SU-DHL-6 (cell line): ENCODE data around the gene NRXN2.

Experiments used
- H2AFZ ChIP-seq: fragments of 200-600 bp; sonication (generic); 2 replicates; pipeline ENCODE4 v1.6.1; 2014; ENCODE audit warnings: low read depth, mild to moderate bottlenecking, moderate library complexity, mixed read lengths, antibody characterized with exemption, low read length; ENCODE audit not compliant: severe bottlenecking
- H3F3A ChIP-seq: fragments of 200-600 bp; shearing (Covaris generic); 2 replicates; pipeline ENCODE4 v1.6.0; 2016; ENCODE audit warnings: antibody characterized with exemption, mild to moderate bottlenecking; ENCODE audit not compliant: insufficient read depth
- H3K27ac ChIP-seq: fragments of 200-600 bp; sonication (generic); 2 replicates; pipeline ENCODE4 v1.5.1; 2016; ENCODE audit warnings: low read depth, mild to moderate bottlenecking, low read length, moderate library complexity, mixed read lengths
- H3K27me3 ChIP-seq: fragments of 200-600 bp; sonication (generic), shearing (Covaris generic); 2 replicates; pipeline ENCODE4 v1.6.0; 2014; ENCODE audit warnings: mild to moderate bottlenecking, low read length
- H3K36me3 ChIP-seq: fragments of 200-600 bp; sonication (generic); 2 replicates; pipeline ENCODE4 v1.6.1; 2014; ENCODE audit warnings: mild to moderate bottlenecking, low read length, mixed read lengths
- H3K4me2 ChIP-seq: fragments of 300-600, 200-600 bp; shearing (Covaris generic), sonication (generic); 2 replicates; pipeline ENCODE4 v1.6.0; 2014; ENCODE audit warnings: low read length, low read depth, mild to moderate bottlenecking; ENCODE audit not compliant: poor library complexity, severe bottlenecking
- H3K4me3 ChIP-seq: fragments of 200-600 bp; sonication (generic); 2 replicates; pipeline ENCODE4 v1.5.1; 2014; ENCODE audit warnings: antibody characterized with exemption, low read length, mild to moderate bottlenecking, mixed read lengths; ENCODE audit not compliant: insufficient read depth, poor library complexity, severe bottlenecking
- H3K79me2 ChIP-seq: fragments of 200-600 bp; sonication (generic); 2 replicates; pipeline ENCODE4 v1.6.1; 2014; ENCODE audit warnings: mild to moderate bottlenecking, low read length, moderate library complexity; ENCODE audit not compliant: insufficient read depth
- H3K9ac ChIP-seq: fragments of 200-600 bp; sonication (generic); 2 replicates; pipeline ENCODE4 v1.7.0; 2014; ENCODE audit warnings: mild to moderate bottlenecking, low read length
- H3K9me2 ChIP-seq: fragments of 200-600 bp; sonication (generic); replicated peaks from 2 replicates; pipeline ENCODE4 v1.6.1; 2014; ENCODE audit warnings: low read length; ENCODE audit not compliant: insufficient read depth
- H3K9me3 ChIP-seq: fragments of 200-600 bp; sonication (generic); 2 replicates; pipeline ENCODE4 v1.6.1; 2014; ENCODE audit warnings: low read length, mixed read lengths; ENCODE audit not compliant: insufficient read depth
- H4K20me1 ChIP-seq: fragments of 200-600 bp; sonication (generic); 2 replicates; pipeline ENCODE4 v1.6.1; 2014; ENCODE audit warnings: low read depth, mild to moderate bottlenecking, antibody characterized with exemption, low read length, moderate library complexity, mixed read lengths
- EZH2phosphoT487 ChIP-seq: fragments of 200-600 bp; sonication (generic), shearing (Covaris generic); conservative IDR thresholded peaks from 2 replicates; pipeline ENCODE4 v1.6.1; 2018; ENCODE audit warnings: mild to moderate bottlenecking, antibody characterized with exemption, low read length, moderate library complexity, mixed read lengths
- TF ChIP-seq, protein P1 (sequence below): fragments of 200-600 bp; sonication (generic); IDR thresholded peaks from one replicate; pipeline ENCODE4 v1.5.1; 2017; ENCODE audit warnings: antibody characterized with exemption, mild to moderate bottlenecking, low read length, moderate library complexity; ENCODE audit not compliant: insufficient read depth, poor library complexity, severe bottlenecking

The NRXN2 gene

DNA sequence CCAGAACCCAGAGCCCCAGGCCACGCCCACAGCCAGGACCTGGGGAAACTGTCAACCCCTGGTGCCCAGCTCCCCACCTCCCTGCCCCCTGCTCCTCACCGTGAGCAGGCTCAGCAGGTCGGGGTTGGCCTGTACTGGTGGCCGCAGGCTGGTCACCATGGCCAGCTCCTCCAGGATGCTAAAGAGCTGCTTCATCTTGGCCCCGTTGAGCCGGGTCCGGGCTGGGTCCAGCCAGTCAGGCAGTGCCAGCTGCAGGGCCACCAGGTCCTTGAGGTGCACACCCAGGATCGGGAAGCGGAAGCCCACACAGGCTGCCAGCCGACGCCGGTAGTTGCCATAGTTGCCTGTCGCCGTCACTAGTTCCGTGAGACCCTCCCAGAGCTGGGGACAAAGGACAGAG lies 13.7 kb upstream of the NRXN2 start:
- H3K27ac ChIP-seq = no peak overlapping the region
- H3K9me2 ChIP-seq = no peaks in the 10 kb centered on the region
- H3K79me2 ChIP-seq = no peaks in the 10 kb centered on the region
- no peaks in the 10 kb centered on the region for H3K36me3 ChIP-seq
- no peak overlapping the region for H3K4me2 ChIP-seq
- H3K9ac ChIP-seq = no peak overlapping the region
- H3F3A ChIP-seq = no peaks in the 10 kb centered on the region
- no peak overlapping the region for H2AFZ ChIP-seq
- H3K4me3 ChIP-seq = no peak overlapping the region
- no peaks in the 10 kb centered on the region for H4K20me1 ChIP-seq
- TF ChIP-seq, protein P1, sequence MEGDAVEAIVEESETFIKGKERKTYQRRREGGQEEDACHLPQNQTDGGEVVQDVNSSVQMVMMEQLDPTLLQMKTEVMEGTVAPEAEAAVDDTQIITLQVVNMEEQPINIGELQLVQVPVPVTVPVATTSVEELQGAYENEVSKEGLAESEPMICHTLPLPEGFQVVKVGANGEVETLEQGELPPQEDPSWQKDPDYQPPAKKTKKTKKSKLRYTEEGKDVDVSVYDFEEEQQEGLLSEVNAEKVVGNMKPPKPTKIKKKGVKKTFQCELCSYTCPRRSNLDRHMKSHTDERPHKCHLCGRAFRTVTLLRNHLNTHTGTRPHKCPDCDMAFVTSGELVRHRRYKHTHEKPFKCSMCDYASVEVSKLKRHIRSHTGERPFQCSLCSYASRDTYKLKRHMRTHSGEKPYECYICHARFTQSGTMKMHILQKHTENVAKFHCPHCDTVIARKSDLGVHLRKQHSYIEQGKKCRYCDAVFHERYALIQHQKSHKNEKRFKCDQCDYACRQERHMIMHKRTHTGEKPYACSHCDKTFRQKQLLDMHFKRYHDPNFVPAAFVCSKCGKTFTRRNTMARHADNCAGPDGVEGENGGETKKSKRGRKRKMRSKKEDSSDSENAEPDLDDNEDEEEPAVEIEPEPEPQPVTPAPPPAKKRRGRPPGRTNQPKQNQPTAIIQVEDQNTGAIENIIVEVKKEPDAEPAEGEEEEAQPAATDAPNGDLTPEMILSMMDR = no peak
- no peak for TF ChIP-seq EZH2phosphoT487
- H3K9me3 ChIP-seq = no peaks in the 10 kb centered on the region
- no peaks in the 10 kb centered on the region for H3K27me3 ChIP-seq

DNA sequence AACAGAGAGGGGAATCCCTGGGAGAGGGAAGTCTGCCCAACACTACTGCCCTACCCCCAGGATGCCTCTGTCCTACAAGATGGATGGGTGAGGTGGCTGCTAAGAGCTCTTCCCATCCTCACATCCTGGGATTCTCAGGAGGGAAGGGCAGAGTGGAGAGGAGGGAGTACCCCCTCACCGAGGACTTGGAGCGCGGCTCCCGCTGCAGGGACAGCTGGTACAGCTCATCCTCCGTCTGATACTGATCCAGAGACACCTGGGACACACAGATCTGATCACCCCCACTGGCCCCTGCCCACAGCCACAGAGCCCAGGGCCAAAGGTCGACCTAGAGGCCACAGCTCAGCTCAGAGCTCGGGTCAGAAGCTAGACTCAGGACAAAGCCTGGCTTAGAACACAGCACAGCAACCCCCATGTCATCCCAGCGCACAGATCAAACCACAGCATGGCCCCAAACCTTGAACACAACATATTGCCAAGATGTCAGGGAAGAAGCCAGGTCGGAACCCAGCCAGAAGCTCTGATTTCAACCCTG lies 12.8 kb upstream of the NRXN2 start:
- Histone ChIP-seq H3K27me3 (no peaks in the 10 kb centered on the region), H3K4me3 (no peak overlapping the region), H4K20me1 (no peaks in the 10 kb centered on the region), H3K27ac (no peak overlapping the region), H2AFZ (no peak overlapping the region), H3K4me2 (no peak overlapping the region), H3K9me3 (no peaks in the 10 kb centered on the region), H3F3A (no peaks in the 10 kb centered on the region), H3K9ac (no peak overlapping the region), H3K36me3 (no peaks in the 10 kb centered on the region), H3K79me2 (no peaks in the 10 kb centered on the region), H3K9me2 (no peaks in the 10 kb centered on the region)
- no peak for TF ChIP-seq EZH2phosphoT487
- TF ChIP-seq, protein P1 = no peak

DNA sequence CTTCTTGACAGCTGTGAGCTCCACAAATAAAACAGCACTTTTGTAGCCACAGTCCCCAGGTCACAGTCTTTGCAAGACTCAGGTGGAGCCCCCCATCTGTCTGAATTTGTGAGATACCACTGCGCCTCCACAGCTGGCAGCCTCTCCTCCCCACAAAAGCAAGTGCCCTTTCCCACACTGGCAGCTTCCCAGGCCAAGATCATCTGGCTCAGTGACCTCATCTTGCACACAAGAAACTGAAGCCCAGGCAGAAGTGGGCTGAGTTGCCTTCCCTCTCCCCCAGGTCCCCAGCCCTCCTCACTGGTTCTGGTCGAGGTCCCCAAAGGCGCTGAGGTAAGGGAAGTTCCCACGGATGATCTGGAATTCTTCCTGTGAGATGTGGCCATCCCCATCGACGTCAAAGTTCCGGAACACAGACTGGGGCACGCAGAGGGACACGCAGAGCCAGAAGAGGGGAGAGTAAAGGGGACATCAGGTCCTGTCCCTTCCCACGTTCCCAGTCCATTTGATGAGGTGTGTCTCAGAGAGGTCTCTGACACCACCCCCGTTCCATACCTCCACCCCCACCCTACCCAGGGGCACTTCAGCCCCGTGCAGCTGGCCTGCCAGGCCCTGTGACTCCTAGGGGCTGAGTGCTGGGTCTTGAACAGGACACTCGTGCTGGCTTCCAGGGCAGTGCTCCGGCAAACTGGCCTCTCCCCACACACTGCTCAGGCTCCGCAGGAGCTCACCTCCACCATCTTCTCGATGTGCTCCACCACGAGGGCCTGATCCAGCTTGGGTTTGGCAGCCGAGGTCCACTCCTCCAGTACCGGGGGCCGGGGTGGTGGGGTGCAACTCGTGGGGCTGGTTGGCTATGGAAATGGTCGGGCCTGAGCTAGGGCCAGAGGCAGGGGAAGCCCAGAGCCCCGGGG lies 12.1 kb upstream of the NRXN2 start:
- H4K20me1 ChIP-seq = no peaks in the 10 kb centered on the region
- H3K36me3 ChIP-seq = no peaks in the 10 kb centered on the region
- TF ChIP-seq, protein P1 = no peak
- no peak for TF ChIP-seq EZH2phosphoT487
- no peaks in the 10 kb centered on the region for H3K79me2 ChIP-seq
- no peak overlapping the region for H3K27ac ChIP-seq
- H2AFZ ChIP-seq = no peak overlapping the region
- H3K9me3 ChIP-seq = no peaks in the 10 kb centered on the region
- H3K4me3 ChIP-seq = no peak overlapping the region
- H3K27me3 ChIP-seq = no peaks in the 10 kb centered on the region
- no peak overlapping the region for H3K9ac ChIP-seq
- no peaks in the 10 kb centered on the region for H3F3A ChIP-seq
- no peaks in the 10 kb centered on the region for H3K9me2 ChIP-seq
- no peak overlapping the region for H3K4me2 ChIP-seq
